Ovary (tissue), 3 donors: ENCODE measurements around the gene NMT1.

Source experiments
- POLR2A ChIP-seq: fragments of 450-650 bp; IDR thresholded peaks from one replicate; pipeline ENCODE4 v1.6.1; 2017; ENCODE audit warnings: antibody characterized with exemption, mild to moderate bottlenecking, moderate library complexity
- TF ChIP-seq, protein P1 (sequence below), 3 donors: fragments of 450-650 bp in 2 of 3; fragments of 200-600 bp in 1 of 3; IDR thresholded peaks; one replicate each; pipeline versions ENCODE4 v1.5.1 to v1.8.0; 2016 to 2022; ENCODE audit warnings: antibody characterized with exemption in 3 of 3, mild to moderate bottlenecking in 1 of 3
- donor health status: DM: no; HTN: no; CAD: no.

DNA sequence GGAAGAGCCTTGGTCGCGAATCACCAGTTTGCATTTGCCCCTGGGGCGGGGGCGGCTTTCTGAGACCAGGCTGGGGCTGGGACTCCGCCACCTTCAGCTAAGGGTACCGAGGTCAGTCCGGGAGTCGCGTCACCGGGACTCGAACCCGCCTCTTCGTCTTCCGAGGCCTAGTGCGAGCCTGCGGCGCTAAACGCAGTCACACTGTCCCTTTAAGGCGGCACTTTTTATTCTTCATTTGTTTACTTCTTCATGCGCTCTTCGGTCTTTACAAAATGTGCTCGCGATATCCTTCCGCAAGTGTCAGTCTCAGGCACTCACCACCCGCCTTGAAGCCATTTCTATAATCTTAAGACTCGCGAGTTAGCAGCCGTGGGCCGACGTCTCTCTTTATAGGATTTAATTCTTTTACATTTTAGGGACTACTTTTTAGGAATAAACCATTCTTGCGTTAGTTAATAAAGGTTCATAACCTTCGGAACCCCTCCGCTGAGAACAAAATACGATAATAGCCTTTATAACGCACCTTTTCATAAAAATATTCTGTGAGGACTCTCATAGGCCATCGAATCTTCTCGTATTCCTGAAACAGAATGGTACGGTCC is 86.6 kb downstream of the NMT1 start:
- TF ChIP-seq, protein P1, sequence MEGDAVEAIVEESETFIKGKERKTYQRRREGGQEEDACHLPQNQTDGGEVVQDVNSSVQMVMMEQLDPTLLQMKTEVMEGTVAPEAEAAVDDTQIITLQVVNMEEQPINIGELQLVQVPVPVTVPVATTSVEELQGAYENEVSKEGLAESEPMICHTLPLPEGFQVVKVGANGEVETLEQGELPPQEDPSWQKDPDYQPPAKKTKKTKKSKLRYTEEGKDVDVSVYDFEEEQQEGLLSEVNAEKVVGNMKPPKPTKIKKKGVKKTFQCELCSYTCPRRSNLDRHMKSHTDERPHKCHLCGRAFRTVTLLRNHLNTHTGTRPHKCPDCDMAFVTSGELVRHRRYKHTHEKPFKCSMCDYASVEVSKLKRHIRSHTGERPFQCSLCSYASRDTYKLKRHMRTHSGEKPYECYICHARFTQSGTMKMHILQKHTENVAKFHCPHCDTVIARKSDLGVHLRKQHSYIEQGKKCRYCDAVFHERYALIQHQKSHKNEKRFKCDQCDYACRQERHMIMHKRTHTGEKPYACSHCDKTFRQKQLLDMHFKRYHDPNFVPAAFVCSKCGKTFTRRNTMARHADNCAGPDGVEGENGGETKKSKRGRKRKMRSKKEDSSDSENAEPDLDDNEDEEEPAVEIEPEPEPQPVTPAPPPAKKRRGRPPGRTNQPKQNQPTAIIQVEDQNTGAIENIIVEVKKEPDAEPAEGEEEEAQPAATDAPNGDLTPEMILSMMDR (IDR thresholded peaks at IDR 0.05) = peak in 1 of 3 donors; percentile 53
- peak; percentile 55 for TF ChIP-seq POLR2A
